ENCODE measurements around the gene ZNF565. TPM values are rescaled to one million over a fixed set of nuclear protein-coding genes. Genes with fewer than 3 reads are reported as not detected.

ZNF565 gene
- polyA plus RNA-seq, 1 of the 3 experiments (the other 2 are of a cell fraction): 1.5 TPM

DNA sequence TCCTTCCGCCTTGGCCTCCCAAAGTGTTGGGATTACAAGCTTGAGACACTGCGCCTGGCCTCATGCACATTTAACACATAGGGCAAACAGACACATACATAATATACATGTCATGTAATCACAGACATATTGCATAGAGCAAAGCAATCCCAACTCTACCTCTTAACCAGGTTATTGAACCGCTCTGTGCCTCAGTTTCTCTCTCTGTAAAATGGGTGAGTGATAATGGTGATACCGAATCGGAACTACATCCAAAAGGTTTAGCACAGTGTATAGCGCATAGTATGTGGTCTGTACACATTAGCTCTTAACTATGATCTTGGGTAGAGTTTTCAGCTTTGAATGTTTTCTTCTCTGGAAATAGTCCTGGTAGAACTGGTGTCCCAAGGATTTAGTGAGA lies 69.8 kb downstream of the ZNF565 start:
- peaks cover 6% of the 10 kb centered on the region for H3F3A ChIP-seq (replicated peaks; ENCODE audit: insufficient read depth)

More for the DNA sequence above, 69.8 kb downstream of the ZNF565 start:
- Histone ChIP-seq H3K4me3 (ENCODE audit: low read depth in 2 of 2, low read length in 1 of 2) (no peak overlapping the region), H3K4me2 (no peak overlapping the region), H3K27ac (ENCODE audit: low read depth in 2 of 2, low read length in 1 of 2) (no peak overlapping the region), H2AFZ (ENCODE audit: low read depth) (no peak overlapping the region), H3K79me2 (ENCODE audit: insufficient read depth) (peaks cover 43% of the 10 kb centered on the region), H3K9me2 (no peaks in the 10 kb centered on the region), H3K4me1 (ENCODE audit: control insufficient read depth in 1 of 2, insufficient read depth in 2 of 2, low read depth in 1 of 2, low read length in 1 of 2) (peaks cover 8% of the 10 kb centered on the region in 2 experiments; a peak in 3 of 4 replicates), H3K27me3 (ENCODE audit: insufficient read depth) (no peaks in the 10 kb centered on the region), H3K36me3 (replicated peaks in 1 of 2; ENCODE audit: control insufficient read depth in 1 of 2, insufficient read depth in 2 of 2, low read length in 1 of 2) (peaks cover 54 to 57% of the 10 kb centered on the region in 2 experiments), H3K9me3 (no peaks in the 10 kb centered on the region), H4K20me1 (ENCODE audit: insufficient read depth) (peaks cover 38% of the 10 kb centered on the region), H3K9ac (no peak overlapping the region)
- POLR2A ChIA-PET: no interaction called here
- 96% methylated on average over 6 of the region's 6 CpGs for WGBS (ENCODE audit: low lambda C conversion rate)
- DNase-seq: no peak
- TF ChIP-seq PBX3 (IDR thresholded peaks at IDR 0.05) (no peak), GABPA (IDR thresholded peaks at IDR 0.05; ENCODE audit: low read depth) (no peak), NRF1 (IDR thresholded peaks at IDR 0.05; ENCODE audit: low read depth, low read length) (no peak), ZBTB33 (IDR thresholded peaks at IDR 0.05; ENCODE audit: borderline replicate concordance, low read depth) (no peak), TCF12 (IDR thresholded peaks at IDR 0.05) (no peak), GATA2 (CRISPR knock-in tag; IDR thresholded peaks at IDR 0.05) (no peak), REST (IDR thresholded peaks at IDR 0.05; ENCODE audit: low read depth, low read length) (no peak), FOXM1 (IDR thresholded peaks at IDR 0.05; ENCODE audit: low read depth) (no peak), MAX (IDR thresholded peaks at IDR 0.05; ENCODE audit: low read depth) (no peak), POLR2AphosphoS5 (IDR thresholded peaks at IDR 0.05; ENCODE audit: low read depth, low read length) (no peak)
- CTCF ChIA-PET: interaction anchor here (0.9 kb wide), 1 partner anchor 25 kb away, joined by 3 read pairs; no protein-coding TSS in a partner anchor
